Gastroesophageal sphincter (tissue), 3 donors: ENCODE results near the gene SLC29A2.

Experiments
- POLR2A ChIP-seq, 2 donors: fragments of 450-650 bp; IDR thresholded peaks; one replicate each; pipeline ENCODE4 v1.6.1; 2017; ENCODE audit warnings: antibody characterized with exemption in 2 of 2, mild to moderate bottlenecking in 2 of 2, moderate library complexity in 1 of 2
- POLR2AphosphoS5 ChIP-seq: sonication (generic); formaldehyde crosslinking; IDR thresholded peaks from one replicate; pipeline ENCODE4 v1.6.1; 2017; ENCODE audit warnings: antibody characterized with exemption
- TF ChIP-seq, protein P1 (sequence below), 4 experiments: fragments of 200-600 bp in 2 of 4; fragments of 450-650 bp in 2 of 4; sonication (generic) in 1 of 4; IDR thresholded peaks; one replicate each; pipeline ENCODE4 v1.5.1; 2017 to 2019; ENCODE audit warnings: antibody characterized with exemption in 4 of 4, mild to moderate bottlenecking in 2 of 4, moderate library complexity in 2 of 4

DNA sequence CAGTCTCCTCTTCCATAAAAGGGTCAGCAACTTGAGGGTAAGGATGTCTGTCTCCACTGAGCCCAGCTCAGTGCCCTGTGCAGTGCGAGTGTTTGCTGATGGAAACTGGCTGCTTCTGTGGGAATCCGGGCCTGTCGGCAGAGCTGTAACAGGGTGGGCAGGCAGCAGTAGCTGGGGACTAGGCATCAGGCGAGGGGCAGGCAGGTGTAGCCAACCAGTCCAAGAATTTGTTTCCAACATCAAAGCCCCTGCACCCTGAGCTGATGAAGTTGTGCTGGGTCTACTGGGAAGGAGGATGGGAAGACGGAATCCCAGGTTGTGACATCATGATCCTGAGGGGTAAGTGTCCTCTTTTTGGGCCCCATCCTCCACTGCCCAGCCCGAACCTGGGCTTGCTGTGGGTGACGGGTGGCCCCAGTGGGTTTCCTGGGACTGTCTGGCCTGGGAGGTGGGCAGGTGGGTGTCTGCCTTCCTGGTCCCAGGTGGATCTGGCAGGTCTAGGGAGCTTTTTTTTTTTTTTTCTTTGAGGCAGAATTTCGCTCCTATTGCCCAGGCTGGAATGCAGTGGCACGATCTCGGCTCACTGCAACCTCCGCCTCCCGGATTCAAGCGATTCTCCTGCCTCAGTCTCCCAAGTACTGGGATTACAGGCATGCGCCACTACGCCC lies 11.0 kb downstream of the SLC29A2 start:
- TF ChIP-seq, protein P1, sequence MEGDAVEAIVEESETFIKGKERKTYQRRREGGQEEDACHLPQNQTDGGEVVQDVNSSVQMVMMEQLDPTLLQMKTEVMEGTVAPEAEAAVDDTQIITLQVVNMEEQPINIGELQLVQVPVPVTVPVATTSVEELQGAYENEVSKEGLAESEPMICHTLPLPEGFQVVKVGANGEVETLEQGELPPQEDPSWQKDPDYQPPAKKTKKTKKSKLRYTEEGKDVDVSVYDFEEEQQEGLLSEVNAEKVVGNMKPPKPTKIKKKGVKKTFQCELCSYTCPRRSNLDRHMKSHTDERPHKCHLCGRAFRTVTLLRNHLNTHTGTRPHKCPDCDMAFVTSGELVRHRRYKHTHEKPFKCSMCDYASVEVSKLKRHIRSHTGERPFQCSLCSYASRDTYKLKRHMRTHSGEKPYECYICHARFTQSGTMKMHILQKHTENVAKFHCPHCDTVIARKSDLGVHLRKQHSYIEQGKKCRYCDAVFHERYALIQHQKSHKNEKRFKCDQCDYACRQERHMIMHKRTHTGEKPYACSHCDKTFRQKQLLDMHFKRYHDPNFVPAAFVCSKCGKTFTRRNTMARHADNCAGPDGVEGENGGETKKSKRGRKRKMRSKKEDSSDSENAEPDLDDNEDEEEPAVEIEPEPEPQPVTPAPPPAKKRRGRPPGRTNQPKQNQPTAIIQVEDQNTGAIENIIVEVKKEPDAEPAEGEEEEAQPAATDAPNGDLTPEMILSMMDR (IDR thresholded peaks at IDR 0.05), result no peak
- no peak for TF ChIP-seq POLR2A (IDR thresholded peaks at IDR 0.05)
- no peak for TF ChIP-seq POLR2AphosphoS5
